ENCODE results near the gene RUBCNL.

DNA sequence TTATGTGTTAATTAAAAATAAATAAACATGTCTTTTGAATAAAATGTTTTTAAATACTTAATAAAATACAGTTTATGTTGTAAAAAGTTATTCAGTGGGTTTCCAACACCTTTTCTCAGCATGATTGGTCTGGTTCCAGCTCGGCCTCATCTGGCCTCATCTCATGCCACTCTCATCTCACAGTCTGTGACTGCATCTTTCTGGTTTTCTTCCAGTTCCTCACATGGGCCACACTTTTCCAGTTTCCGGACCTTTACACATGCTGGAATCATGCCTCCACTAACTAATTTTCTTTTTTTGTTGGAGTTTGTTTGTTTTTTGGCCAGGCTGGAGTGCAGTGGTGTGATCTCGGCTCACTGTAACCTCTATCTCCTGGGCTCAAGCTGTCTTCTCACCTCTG, 82.5 kb downstream of the RUBCNL start:
- no peak for TF ChIP-seq EZH2 (IDR thresholded peaks at IDR 0.05; ENCODE audit: low read length)
- TF ChIP-seq, protein P1, sequence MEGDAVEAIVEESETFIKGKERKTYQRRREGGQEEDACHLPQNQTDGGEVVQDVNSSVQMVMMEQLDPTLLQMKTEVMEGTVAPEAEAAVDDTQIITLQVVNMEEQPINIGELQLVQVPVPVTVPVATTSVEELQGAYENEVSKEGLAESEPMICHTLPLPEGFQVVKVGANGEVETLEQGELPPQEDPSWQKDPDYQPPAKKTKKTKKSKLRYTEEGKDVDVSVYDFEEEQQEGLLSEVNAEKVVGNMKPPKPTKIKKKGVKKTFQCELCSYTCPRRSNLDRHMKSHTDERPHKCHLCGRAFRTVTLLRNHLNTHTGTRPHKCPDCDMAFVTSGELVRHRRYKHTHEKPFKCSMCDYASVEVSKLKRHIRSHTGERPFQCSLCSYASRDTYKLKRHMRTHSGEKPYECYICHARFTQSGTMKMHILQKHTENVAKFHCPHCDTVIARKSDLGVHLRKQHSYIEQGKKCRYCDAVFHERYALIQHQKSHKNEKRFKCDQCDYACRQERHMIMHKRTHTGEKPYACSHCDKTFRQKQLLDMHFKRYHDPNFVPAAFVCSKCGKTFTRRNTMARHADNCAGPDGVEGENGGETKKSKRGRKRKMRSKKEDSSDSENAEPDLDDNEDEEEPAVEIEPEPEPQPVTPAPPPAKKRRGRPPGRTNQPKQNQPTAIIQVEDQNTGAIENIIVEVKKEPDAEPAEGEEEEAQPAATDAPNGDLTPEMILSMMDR (optimal IDR thresholded peaks at IDR 0.05 in 1 of 3, IDR thresholded peaks at IDR 0.05 in 1 of 3, conservative IDR thresholded peaks at IDR 0.05 in 1 of 3; ENCODE audit: extremely low read depth in 1 of 3, insufficient read depth in 2 of 3, low read length in 3 of 3), result no peak

Measured in keratinocyte (primary cell).